ENCODE measurements around the gene GTF2F1. TPM values are rescaled to one million over a fixed set of nuclear protein-coding genes. Genes with fewer than 3 reads are reported as not detected.
A peak's percentile ranks its signal among the peaks of the same experiment; 100 is the strongest.

Gene GTF2F1
- total and polyA plus RNA-seq, 5 experiments from 2014 or later, result 16.3 to 64.8 (median 30.1) TPM

DNA sequence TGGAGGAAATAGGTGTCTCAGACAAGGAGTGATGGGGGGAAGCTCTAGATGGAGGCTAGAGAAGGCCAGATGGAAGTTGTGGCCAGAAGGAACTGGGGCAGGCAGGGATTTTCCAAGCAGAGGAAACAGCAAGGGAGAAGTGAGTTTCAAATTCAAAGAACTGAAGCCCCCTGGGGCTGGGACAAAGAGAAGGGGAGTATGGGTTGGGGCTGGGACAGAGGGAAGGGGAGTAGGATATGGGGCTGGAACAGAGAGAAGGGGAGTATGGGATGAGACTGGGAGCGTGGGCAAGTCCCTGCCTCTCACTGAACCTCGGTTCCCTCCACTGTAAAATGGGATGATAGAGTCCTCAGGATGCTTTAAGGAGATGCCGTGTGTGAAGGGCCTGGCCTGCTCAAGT is 1.9 kb upstream of the GTF2F1 start:
- DNase-seq (no peak), ATAC-seq (no peak)
- POLR2A ChIA-PET, result interaction anchor here (0.7 to 3.3 kb wide), 3 partner anchors 33 to 1386 kb away, joined by 3 to 21 read pairs (median 5); partner anchors contain the start of gene CLPP

DNA sequence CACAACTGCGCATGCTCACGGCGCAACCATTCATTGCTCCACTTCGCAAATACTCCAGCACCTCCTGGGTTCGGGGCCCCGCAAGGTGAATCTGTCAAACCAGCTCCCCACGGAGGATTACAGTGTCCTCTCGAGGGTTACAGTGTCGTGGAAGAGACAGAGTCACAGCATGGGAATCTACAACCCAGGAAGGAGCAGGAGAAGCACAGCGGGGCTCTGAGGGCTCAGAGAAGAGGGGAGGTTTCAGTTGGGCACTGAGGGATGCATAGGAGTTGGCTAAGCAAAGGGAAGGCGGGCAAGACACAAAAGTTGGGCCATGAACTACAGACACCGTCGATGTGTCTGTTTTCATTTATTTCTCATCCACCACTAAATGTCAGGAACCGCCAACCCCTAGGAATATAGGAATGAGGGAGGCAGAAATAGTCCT is 1.0 kb upstream of the GTF2F1 start:
- Mint-ChIP-seq H3K27me3 (no peaks in the 10 kb centered on the region), H3K9me3 (no peaks in the 10 kb centered on the region), H3K27ac (peak overlapping the region; percentile 89 to 99 (median 99)), H3K4me3 (peak overlapping the region; percentile 85 to 96 (median 94)), H3K4me1 (peaks cover 19 to 35% (median 28%) of the 10 kb centered on the region in 4 donors), H3K36me3 (peaks cover 0 to 21% (median 3%) of the 10 kb centered on the region in 3 donors)
- DNase-seq (peak in 3 of 10 donors; percentile 58 to 88 (median 70)), ATAC-seq (no peak)
- POLR2A ChIA-PET, result interaction anchor here (0.7 to 3.3 kb wide), 5 partner anchors 22 to 1387 kb away, joined by 3 to 21 read pairs (median 10); partner anchors contain the start of genes ALKBH7, CLPP and KHSRP

More for the DNA sequence above, 1.9 kb upstream of the GTF2F1 start:
- Mint-ChIP-seq H3K4me1 (peaks cover 19 to 34% (median 28%) of the 10 kb centered on the region in 4 donors), H3K4me3 (peak overlapping the region; percentile 45 to 90 (median 65)), H3K9me3 (no peaks in the 10 kb centered on the region), H3K27ac (peak overlapping the region in 8 of 10 donors; percentile 60 to 99 (median 84)), H3K36me3 (peaks cover 0 to 16% (median 0%) of the 10 kb centered on the region in 3 donors), H3K27me3 (no peaks in the 10 kb centered on the region)

DNA sequence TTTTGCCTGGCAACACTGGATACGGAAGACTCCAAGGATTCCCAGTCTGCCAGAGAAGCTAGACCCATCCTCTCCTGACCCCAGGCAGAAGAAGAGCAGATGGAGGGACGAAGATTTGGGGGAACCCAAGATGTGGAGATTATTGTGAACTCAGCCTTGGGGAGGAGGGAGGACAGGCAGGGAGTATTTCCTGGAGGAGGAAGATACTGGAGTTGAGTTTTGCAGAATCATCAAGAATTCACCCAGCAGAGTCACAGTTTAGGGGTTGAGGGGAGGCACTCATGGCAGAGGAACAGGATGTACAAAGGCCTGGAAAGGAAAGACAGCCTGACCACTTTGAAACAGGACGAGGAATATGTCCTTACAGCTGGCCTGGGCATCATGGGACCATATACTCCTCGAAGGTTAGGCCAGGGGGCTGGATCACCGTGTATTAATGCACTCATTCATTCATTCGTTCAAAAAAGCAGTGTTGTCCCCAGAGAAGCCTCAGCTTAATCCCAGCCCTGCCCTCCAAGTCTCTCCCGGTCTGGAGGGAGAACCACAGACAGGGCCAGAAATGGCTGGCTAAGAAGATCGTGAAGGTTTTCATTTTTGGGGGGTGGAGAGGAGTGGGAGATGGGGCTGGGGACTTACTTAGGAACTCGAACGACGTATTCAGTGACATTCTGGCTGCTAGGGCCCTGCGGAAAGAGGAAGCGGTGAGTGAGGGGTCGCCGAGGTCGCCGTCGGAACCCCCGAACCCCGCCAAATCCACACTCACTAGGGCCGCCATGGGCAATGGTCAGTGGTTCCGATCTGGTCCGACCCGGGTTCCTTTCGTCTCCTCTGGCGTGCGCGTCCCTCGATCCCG is 517 bp downstream of the GTF2F1 start:
- Mint-ChIP-seq H3K27ac (peak overlapping the region; percentile 89 to 99 (median 99)), H3K36me3 (peaks cover 0 to 35% (median 6%) of the 10 kb centered on the region in 3 donors), H3K4me3 (peak overlapping the region; percentile 85 to 96 (median 94)), H3K4me1 (peaks cover 19 to 39% (median 28%) of the 10 kb centered on the region in 4 donors), H3K27me3 (no peaks in the 10 kb centered on the region), H3K9me3 (no peaks in the 10 kb centered on the region)
- peak in 1 of 10 donors; percentile 10 for DNase-seq
- POLR2A ChIA-PET, result interaction anchor here (0.6 to 3.3 kb wide), 5 partner anchors 19 to 55 kb away, joined by 3 to 21 read pairs (median 10); partner anchors contain the start of genes ALKBH7, CLPP and KHSRP
- no peak for ATAC-seq

DNA sequence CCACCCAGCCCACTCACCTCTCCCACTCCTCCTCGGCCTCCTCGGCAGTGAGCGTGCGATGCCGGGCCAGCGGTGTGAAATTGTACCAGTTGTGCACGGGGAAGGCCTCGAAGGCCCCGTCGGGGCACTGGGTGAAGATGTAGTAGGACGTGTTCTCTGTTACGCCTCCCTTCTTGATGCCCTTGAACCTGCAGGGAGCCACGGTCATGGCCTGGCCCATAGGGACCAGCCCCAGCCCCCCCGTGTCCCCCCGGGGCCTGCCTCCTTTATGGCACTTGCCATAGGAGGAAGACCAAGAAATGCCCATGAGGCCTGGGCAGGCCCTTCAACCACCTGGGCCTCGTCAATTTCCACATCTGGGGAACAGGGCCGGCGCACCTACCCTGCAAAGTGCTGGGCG is 5.6 kb downstream of the GTF2F1 start:
- H3K9me3 Mint-ChIP-seq, result no peaks in the 10 kb centered on the region
- no peaks in the 10 kb centered on the region for H3K27me3 Mint-ChIP-seq
- peak overlapping the region in 1 of 10 donors; percentile 67 for H3K27ac Mint-ChIP-seq
- H3K4me3 Mint-ChIP-seq, result no peak overlapping the region
- ATAC-seq (no peak), DNase-seq (no peak)
- POLR2A ChIA-PET, result no interaction called here
- H3K4me1 Mint-ChIP-seq, result peaks cover 10 to 22% (median 14%) of the 10 kb centered on the region in 4 donors
- peaks cover 0 to 80% (median 11%) of the 10 kb centered on the region in 3 donors for H3K36me3 Mint-ChIP-seq

DNA sequence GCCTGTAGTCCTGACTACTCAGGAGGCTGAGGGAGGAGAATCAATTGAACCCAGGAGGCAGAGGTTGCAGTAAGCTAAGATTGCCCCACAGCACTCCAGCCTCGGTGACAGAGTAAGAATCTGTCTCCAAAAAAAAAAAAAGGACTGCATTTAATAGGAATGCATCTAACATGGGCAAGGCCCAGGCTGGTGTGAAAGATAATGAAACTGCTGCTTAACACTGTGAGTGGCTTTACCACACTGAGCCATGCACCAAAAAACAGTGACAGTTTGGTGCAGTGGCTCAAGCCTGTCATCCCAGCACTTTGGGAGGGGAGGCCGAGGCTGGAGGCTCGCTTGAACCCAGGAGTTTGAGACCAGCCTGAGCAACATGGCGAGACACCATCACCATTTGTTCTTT is 8.6 kb downstream of the GTF2F1 start:
- H3K36me3 Mint-ChIP-seq, result peaks cover 0 to 90% (median 22%) of the 10 kb centered on the region in 3 donors
- H3K27me3 Mint-ChIP-seq, result no peaks in the 10 kb centered on the region
- H3K4me3 Mint-ChIP-seq, result no peak overlapping the region
- ATAC-seq, result no peak
- DNase-seq, result no peak
- no peaks in the 10 kb centered on the region for H3K9me3 Mint-ChIP-seq
- peak overlapping the region in 1 of 10 donors; percentile 25 for H3K27ac Mint-ChIP-seq
- POLR2A ChIA-PET, result no interaction called here
- H3K4me1 Mint-ChIP-seq, result peaks cover 0 to 6% (median 0%) of the 10 kb centered on the region in 4 donors

DNA sequence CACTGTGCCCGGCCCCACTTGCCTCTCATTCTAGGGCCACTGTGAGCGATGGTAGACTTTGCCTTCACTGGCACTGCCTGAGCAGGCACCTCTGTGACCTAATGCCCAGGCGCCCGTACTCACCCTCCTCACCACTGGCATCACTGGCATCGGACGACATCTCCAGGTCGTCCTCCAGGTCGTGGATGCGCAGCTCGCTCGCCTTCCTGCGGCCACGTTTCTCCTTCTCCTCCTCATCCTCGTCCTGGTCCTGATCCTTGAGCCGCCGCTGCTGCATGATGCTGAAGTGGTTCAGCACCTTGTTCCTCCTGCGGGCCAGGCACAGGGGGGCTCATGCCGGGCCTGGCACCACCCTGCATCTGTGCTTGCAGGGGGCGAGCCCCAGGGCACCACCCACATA is 9.8 kb downstream of the GTF2F1 start:
- ATAC-seq, result no peak
- Mint-ChIP-seq H3K27me3 (no peaks in the 10 kb centered on the region), H3K4me1 (peaks cover 0 to 4% (median 1%) of the 10 kb centered on the region in 4 donors), H3K36me3 (peaks cover 0 to 91% (median 22%) of the 10 kb centered on the region in 3 donors), H3K27ac (peak overlapping the region in 3 of 10 donors; percentile 11 to 75 (median 40)), H3K9me3 (no peaks in the 10 kb centered on the region), H3K4me3 (no peak overlapping the region)
- POLR2A ChIA-PET, result no interaction called here
- no peak for DNase-seq

DNA sequence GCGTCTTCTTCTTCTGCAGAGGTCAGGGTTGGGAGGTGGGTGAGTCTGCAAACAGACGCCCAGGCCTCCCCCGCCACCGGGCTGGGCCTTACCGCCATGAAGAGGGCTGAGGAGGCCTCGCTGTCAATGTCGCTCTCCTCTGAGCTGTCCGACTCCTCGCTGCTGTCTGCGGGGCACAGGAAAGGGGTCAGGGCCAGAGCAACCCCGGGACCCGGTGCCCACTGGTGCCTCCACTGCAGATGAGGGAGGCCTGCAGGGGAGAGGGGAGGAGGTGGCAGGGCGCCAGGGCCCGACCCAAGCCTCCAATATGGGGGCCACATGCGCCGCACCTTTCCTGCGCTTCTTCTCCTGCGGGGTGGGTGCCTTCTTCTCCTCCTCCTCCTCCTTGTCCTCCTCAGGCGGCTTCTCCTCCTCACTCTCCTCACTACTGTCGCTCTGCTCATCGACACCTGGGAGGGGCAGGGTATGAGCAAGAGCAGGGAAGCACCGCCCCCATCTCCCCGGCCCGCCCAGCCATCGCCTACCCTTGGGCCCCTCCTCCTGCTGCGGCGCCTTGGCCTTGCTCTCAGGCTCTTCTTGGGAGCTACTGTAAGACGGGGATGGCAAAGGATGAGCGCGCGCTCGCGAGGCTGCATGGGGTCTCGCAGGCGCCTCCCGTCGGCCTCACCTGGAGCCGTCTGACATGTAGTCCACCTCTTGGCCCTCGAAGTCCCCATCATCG is 11.8 kb downstream of the GTF2F1 start:
- no peak for ATAC-seq
- no peak overlapping the region for H3K27ac Mint-ChIP-seq
- H3K36me3 Mint-ChIP-seq, result peaks cover 0 to 75% (median 19%) of the 10 kb centered on the region in 3 donors
- no peaks in the 10 kb centered on the region for H3K27me3 Mint-ChIP-seq
- POLR2A ChIA-PET, result no interaction called here
- peaks cover 0 to 2% (median 1%) of the 10 kb centered on the region in 4 donors for H3K4me1 Mint-ChIP-seq
- H3K4me3 Mint-ChIP-seq, result no peak overlapping the region
- H3K9me3 Mint-ChIP-seq, result no peaks in the 10 kb centered on the region
- DNase-seq, result no peak

DNA sequence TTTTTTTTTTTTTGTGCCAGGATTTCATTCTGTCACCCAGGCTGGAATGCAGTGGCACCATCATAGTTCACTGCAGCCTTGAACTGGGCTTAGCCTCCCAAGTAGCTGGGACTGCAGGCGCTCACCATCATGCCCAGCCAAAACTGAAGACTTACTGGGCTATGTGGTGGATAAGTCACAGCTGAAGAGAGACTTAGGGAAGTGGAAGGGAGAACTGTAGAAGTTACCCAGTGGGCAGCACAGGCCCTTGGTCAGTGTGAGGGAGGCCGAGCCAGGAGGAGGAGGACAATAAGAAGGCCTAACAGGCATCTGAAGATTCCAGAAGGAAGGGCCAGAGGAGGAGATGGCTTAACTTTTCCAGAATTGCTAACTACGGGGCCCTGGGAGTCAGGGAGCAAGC is 13.2 kb downstream of the GTF2F1 start:
- Mint-ChIP-seq H3K4me1 (peaks cover 0 to 2% (median 1%) of the 10 kb centered on the region in 4 donors), H3K9me3 (no peaks in the 10 kb centered on the region)
- POLR2A ChIA-PET, result interaction anchor here (0.7 kb wide), 1 partner anchor 14 kb away, joined by 4 read pairs; no protein-coding TSS in a partner anchor

DNA sequence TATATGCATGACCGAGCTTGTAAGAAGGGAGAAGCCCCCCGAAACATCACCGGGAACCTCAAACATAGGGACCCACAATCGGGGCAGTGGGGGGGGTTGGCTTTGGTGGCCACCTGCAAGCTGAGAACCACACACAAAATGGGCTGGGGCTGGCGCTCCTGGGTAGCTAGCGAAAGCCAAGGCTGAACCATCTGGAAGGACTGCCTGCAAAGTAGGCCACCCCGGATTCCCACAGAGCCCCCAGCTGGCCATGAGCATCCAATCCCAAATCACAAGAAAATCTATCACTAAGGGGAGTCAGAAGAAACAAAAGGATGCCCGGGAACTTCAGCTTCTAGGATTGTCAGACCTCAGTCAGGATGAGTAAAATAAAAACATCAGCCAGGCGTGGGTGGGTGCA is 14.5 kb downstream of the GTF2F1 start:
- Mint-ChIP-seq H3K4me1 (peaks cover 4 to 9% (median 6%) of the 10 kb centered on the region in 4 donors), H3K36me3 (peaks cover 0 to 55% (median 19%) of the 10 kb centered on the region in 3 donors), H3K9me3 (no peaks in the 10 kb centered on the region), H3K27me3 (no peaks in the 10 kb centered on the region), H3K27ac (peak overlapping the region in 1 of 10 donors; percentile 19), H3K4me3 (no peak overlapping the region)
- DNase-seq, result no peak
- POLR2A ChIA-PET, result interaction anchor here (1.0 kb wide), 1 partner anchor 48 kb away, joined by 3 read pairs; no protein-coding TSS in a partner anchor
- ATAC-seq, result no peak

More for the DNA sequence above, 13.2 kb downstream of the GTF2F1 start:
- H3K27me3 Mint-ChIP-seq, result no peaks in the 10 kb centered on the region
- H3K4me3 Mint-ChIP-seq, result no peak overlapping the region
- ATAC-seq (no peak), DNase-seq (no peak)
- peaks cover 0 to 63% (median 19%) of the 10 kb centered on the region in 3 donors for H3K36me3 Mint-ChIP-seq
- peak overlapping the region in 1 of 10 donors; percentile 60 for H3K27ac Mint-ChIP-seq

DNA sequence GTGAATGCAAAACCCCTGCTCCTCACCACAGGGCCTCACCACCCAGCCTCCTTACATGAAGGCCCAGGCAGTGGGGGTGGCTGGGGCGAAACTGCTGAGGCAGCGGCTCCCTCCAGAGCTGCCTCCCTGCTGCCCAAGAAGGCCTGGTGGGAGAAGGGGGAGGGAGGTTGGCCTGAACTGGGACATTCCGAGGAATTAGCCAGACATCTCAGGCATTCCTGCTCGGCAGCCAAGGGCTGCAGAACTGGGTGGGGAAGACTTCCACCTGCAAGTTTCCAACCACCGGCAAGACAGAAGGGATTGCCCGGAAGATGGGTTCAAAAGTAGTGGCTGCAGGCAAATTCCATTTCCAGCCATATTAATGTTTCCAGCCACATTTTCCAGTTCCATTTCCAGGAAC is 14.9 kb downstream of the GTF2F1 start:
- H3K4me3 Mint-ChIP-seq, result no peak overlapping the region
- DNase-seq (no peak), ATAC-seq (no peak)
- peak overlapping the region in 1 of 10 donors; percentile 27 for H3K27ac Mint-ChIP-seq
- H3K4me1 Mint-ChIP-seq, result peaks cover 4 to 10% (median 8%) of the 10 kb centered on the region in 4 donors
- POLR2A ChIA-PET, result interaction anchor here (1.0 kb wide), 1 partner anchor 48 kb away, joined by 3 read pairs; no protein-coding TSS in a partner anchor
- H3K36me3 Mint-ChIP-seq, result peaks cover 0 to 51% (median 19%) of the 10 kb centered on the region in 3 donors
- no peaks in the 10 kb centered on the region for H3K27me3 Mint-ChIP-seq
- no peaks in the 10 kb centered on the region for H3K9me3 Mint-ChIP-seq

DNA sequence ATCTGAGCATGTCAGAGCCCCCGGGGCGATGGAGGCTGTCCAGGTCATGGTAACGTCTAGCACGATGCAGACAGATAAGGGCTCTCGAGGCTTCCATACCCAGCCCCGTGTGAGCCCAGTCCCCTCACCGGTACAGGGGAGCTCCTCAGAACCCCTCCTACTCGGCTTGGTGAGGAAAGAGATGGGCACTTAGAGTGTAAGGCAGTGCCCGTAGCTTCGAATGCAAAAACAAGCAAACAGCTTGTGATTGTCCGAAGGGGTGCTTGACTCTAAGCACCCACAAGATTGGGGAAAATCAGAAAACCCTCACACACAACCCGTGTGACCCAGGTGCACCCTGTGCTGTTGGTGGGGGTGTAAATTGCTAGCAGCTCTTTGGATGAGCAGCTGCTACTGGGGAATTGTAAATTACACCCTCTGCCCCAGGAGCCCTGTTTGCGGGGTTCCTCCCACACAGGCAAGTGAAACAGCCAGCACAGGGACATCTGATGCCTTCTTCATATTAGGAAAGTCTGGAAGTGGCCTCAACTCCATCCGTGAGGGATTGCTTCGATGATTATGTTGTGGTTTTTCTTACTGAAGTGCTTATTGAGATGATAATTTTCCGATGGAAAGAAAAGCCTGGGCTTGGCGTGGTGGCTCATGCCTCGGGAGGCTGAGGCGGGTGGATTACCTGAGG is 16.3 kb downstream of the GTF2F1 start:
- POLR2A ChIA-PET, result no interaction called here

More for the DNA sequence above, 16.3 kb downstream of the GTF2F1 start:
- Mint-ChIP-seq H3K4me3 (no peak overlapping the region), H3K27ac (peak overlapping the region in 3 of 10 donors; percentile 22 to 66 (median 51)), H3K4me1 (peaks cover 11 to 16% (median 13%) of the 10 kb centered on the region in 4 donors), H3K9me3 (no peaks in the 10 kb centered on the region), H3K36me3 (peaks cover 0 to 37% (median 14%) of the 10 kb centered on the region in 3 donors), H3K27me3 (no peaks in the 10 kb centered on the region)
- ATAC-seq, result no peak
- DNase-seq, result no peak
